Measurements from ENCODE around the gene AGPAT3.

- TF ChIP-seq, protein P1, sequence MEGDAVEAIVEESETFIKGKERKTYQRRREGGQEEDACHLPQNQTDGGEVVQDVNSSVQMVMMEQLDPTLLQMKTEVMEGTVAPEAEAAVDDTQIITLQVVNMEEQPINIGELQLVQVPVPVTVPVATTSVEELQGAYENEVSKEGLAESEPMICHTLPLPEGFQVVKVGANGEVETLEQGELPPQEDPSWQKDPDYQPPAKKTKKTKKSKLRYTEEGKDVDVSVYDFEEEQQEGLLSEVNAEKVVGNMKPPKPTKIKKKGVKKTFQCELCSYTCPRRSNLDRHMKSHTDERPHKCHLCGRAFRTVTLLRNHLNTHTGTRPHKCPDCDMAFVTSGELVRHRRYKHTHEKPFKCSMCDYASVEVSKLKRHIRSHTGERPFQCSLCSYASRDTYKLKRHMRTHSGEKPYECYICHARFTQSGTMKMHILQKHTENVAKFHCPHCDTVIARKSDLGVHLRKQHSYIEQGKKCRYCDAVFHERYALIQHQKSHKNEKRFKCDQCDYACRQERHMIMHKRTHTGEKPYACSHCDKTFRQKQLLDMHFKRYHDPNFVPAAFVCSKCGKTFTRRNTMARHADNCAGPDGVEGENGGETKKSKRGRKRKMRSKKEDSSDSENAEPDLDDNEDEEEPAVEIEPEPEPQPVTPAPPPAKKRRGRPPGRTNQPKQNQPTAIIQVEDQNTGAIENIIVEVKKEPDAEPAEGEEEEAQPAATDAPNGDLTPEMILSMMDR (IDR thresholded peaks at IDR 0.05): no peak
- TF ChIP-seq EZH2 (IDR thresholded peaks at IDR 0.05): no peak
- no peak for TF ChIP-seq EZH2phosphoT487 (IDR thresholded peaks at IDR 0.05)
These were observed 130.6 kb downstream of the AGPAT3 start for GRCh38 chr21:43995521-43996105.
